IPS-NIHi11 (cell line): ENCODE results near the gene CPT1A.
"Not testable (repeated sequence)": the region's sequence is repeated elsewhere in the genome, so short reads cannot be mapped to it uniquely, and the experiment has no call there.

Experiments used
- DNase-seq: peaks from one replicate; pipeline ENCODE4 v3.0.0; 2012; ENCODE audit warnings: mixed read lengths, low spot score

CPT1A gene

DNA sequence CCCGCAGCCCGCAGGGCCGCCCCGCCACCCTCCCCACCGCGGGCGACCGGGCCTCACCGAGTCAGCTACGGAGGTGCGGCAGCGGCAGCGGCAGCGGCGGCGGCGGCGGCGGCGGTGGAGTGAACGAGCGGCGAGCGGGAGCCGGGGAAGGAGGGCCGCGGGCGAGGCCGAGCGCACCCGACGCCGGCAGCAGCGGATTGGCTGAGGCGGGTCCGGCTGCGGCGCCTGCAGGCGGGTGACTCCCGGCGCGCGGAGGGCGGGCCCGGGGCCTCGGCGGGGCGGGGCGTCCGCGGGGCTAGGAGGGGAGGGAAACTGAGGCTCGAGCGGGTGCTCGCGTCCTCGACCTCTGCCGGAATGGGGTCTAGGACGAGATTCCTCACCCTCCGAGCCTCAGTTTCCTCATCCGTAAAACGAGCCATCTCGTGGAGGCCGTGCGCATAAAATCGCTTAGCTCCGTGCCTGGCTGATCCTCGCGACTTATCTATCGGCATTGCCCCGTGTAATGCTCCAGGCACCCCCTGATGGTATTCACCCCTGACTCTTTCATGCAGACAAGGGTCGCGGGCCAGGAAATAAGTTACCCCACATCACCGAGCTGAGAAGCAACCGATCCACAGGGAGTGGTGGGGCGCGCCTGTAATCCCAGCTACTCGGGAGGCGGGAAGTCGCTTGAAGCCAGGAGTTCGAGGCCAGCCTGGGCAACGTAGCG lies at the start of gene CPT1A:
TSS of gene CPT1A (minus strand) at position 199 of the 709 bp plus-strand sequence. CDS start 26,442 bp downstream, outside the sequence.
- DNase-seq: peak; percentile 91

DNA sequence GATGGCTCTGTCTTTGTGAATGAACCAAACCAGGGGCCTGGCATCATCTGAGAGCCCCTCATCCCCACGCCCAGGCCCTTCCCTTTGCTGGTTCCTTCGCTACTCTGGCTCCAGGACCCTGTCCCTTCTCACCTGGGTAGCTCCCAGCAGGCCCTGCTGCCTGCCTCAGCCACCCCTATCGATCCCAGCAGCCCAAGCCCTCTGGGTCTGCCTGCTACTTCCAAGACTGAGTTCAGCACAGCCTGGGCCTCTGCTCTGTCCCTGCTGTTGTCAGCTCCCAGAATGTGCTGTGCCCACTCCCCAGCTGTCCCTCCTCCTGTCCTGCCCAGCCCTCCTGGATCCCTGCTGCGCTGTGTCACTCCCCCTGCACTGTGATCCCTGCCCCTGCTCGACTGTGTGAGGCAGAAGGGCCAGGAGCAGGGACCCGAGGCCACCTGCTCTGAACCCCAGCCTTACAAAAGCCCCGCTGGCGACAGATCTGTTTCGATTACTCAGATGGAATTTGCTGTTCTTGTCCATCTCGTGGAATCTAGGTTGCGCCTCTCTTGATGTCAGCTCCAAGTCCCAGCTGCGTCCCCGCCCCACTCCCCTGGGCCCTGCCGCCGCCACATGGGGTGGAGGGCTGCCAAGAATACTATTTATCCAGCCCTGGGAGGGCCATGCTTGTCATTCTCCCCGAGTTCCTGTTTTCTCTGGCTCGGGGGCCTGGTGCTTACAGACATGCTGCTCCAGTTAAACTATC lies 48.9 kb upstream of the CPT1A start:
- DNase-seq: no peak

DNA sequence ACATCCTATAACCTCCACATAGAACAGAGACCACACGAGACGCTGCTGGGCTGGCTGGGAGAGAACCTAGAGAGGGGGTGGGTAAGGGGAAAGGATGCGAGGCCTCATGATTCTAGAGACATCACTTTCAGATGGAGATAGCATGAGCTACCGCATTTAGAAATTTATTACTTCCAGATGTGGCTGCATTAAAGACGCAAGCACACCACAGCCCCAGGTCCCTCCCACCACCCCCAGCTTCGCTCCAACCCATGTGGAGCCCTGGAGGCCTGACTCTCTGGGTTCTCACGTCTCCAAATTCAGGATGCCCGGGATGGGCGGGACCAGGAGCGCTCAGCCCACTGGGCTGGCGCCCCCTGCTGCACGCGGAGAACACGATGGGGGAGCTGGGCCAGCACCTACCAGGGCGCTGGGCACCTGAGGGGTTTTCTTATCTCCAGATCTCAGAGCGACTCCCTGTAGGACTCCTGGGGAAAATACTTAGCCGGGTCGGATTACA lies 48.3 kb upstream of the CPT1A start:
- DNase-seq: peak; percentile 88

- DNase-seq: not testable (repeated sequence)
These were observed 43.1 kb upstream of the CPT1A start for GRCh38 chr11:68884827-68885226.

GRCh38 chr11:68882391-68882790 lies 40.7 kb upstream of the CPT1A start:
- no peak for DNase-seq

- DNase-seq: no peak
These were observed 39.6 kb upstream of the CPT1A start for GRCh38 chr11:68881320-68881719.

GRCh38 chr11:68880851-68881250 lies 39.1 kb upstream of the CPT1A start:
- DNase-seq: no peak

GRCh38 chr11:68878022-68878421 lies 36.3 kb upstream of the CPT1A start:
- DNase-seq: no peak

DNA sequence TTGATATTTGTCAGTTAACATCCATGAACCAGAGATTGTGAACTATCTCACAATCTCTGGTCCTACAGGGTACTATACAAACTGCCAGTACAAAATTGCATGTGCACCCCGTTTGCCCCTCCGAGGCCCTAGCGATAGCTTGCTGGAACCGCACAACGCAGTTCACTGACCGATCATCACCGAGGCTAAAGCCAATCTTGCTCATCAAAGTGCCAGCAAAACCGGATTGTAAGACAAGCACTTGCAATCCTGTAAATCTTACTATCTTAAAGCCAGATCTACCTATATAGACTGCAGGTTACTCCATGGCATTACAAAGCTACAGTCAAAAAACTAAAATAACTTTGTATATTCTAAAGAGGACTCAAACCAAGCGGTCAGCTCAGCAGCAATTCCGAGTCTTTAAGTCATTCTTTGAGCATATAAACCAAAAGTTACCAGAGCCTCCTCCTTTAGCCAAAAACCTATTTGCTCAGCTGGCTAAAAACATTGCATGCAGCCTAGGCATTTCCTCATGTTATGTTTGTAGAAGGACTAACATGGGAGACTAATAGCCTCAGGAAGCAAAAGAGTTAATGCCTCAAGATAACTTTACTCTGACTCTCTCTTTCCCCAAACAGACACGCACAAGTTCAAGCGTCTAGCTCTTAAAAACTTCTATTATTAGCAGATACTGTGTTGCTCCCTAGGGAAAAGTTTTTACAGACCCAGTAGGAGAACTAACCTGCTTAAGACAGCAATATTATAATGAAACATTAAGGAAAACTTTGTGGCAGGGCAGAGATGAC lies 30.7 kb upstream of the CPT1A start:
- DNase-seq: no peak

GRCh38 chr11:68870470-68870869 lies 28.8 kb upstream of the CPT1A start:
- DNase-seq: no peak

- no peak for DNase-seq
These were observed 26.6 kb upstream of the CPT1A start for GRCh38 chr11:68868221-68868835.

DNA sequence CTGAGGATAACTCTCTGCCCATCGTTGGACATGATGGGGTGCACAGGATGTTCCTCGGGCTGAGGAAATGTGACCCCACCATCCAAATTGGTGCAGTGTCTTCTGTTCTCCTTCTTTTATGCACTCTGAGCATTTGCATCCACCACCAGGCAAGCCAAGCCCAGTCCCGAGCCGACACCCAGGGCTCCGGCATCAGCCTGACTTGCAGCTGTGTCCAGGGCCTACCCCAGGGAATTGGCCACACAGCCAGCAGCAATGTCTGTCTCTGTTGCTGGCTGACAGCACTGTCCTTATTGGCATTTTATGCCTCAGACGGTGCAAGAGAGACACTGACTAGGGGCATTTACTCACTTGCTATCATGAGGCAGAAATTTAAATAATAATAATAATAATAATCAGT lies 25.4 kb upstream of the CPT1A start:
- no peak for DNase-seq

DNA sequence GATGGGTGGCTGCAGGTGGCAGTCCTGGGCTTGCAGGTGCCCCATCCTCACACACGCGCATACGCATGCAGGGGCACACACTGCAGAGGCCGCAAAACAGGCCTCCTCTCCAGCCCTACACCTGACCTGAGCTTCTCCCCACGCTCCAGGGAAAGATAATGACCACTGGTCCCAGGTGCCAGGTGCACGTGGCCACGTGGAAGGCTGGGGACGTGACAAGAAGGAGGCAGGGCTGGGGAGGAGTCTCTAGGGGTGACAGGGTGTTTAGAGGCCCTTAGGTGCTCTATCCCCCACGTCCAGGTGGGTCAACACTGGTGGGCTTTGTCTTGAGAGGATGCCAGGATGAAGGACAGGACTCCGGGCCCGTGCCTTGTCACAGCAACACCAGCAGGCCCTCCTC lies 23.5 kb upstream of the CPT1A start:
- no peak for DNase-seq

DNA sequence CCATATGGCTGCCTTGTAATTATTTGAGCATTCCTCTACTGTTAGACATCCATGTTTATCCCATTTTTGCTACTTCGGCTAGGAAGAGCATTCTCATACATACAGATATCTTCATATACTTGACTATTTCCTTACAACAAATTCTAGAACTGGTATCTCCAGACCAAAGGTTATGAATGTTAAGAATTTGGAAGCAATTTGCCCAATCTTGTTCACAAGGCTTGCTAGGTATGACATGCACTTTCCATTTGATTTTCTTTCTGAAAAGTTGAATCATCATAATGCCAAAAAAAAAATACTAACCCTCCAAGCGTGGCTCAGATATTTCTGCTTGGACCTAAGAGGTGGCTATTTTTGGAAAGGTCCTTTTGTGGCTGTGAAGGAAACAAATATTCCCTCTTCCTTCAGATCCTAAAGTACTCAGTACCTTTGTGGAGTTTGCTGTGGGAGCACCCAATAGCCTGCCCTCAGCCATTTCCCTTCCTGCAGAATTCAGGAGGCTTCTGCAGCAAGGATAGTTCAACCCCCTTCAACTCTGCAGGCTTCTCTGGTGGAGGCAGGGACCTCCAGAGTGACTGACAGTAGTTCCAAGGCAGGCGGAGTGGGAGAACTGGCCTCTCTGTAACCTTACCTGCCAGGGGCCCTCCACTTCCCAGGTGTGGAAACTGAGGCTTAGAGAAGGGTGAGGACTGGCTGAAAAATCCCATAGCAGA lies 22.0 kb upstream of the CPT1A start:
- DNase-seq: no peak

- no peak for DNase-seq
These were observed 20.7 kb upstream of the CPT1A start for GRCh38 chr11:68862421-68862820.

DNA sequence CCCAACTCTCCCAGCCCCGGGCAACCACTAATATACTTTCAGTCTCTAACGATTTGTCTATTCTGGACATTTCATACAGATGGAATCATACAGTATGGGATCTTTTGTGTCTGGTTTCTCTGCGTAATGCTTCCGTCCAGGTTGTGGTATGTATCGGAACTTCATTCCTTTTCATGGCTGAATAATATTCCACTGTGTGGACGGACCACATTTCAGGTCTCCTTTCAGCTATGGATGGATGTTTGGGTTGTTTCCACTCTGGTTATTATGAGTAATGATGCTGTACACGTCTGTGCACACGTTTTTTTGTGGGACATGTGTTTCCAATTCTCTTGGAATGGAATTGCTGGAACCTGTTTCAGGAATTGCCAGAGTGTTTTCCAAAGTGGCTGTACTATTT lies 17.4 kb upstream of the CPT1A start:
- DNase-seq: no peak

DNA sequence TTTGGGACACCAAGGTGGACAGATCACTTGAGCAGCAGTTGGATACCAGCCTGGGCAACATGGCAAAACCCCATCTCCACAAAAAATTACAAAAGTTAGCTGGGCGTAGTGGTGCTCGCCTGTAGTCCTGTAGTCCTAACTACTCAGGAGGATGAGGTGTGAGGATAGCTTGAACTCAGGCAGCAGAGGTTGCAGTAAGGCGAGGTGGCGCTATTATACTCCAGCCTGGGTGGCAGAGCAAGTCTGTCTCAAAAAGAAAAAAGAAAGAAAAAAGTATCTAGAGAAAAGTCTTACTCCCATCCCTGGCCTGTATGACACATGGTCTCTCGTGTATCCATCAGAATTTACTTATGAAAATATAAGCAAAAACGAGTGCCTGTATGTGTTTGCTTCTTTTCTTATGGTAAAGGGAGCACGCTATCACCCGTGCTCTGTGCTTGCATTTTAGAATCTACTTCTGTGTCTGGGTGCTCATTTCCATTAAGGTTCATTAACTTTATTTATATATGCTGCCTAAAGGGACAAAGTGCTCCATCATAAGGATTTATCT lies 15.4 kb upstream of the CPT1A start:
- DNase-seq: no peak

DNA sequence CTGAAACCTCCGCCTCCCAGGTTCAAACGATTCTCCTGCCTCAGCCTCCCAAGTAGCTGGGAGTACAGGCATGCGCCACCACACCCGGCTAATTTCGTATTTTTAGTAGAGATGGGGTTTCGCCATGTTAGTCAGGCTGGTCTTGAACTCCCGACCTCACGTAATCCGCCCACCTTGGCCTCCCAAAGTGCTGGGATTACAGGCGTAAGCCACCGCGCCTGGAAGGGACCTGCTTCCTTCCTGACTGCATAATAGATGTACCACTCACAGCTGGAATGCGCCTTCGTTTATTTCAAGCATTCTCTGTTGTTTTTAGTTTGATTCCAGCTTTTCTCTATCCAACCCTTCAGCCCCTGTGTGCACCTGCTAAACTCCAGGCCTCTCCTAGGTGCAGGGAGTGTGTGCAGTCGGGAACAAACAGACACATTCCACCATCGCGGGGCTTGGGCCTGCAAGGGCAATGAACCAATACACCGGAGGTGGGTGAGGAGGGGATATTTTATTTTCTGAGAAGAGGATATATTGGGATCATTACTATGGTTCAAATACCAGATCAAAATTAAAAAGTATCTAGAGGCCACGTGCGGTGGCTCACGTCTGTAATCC lies 14.8 kb upstream of the CPT1A start:
- DNase-seq: not testable (repeated sequence)

DNA sequence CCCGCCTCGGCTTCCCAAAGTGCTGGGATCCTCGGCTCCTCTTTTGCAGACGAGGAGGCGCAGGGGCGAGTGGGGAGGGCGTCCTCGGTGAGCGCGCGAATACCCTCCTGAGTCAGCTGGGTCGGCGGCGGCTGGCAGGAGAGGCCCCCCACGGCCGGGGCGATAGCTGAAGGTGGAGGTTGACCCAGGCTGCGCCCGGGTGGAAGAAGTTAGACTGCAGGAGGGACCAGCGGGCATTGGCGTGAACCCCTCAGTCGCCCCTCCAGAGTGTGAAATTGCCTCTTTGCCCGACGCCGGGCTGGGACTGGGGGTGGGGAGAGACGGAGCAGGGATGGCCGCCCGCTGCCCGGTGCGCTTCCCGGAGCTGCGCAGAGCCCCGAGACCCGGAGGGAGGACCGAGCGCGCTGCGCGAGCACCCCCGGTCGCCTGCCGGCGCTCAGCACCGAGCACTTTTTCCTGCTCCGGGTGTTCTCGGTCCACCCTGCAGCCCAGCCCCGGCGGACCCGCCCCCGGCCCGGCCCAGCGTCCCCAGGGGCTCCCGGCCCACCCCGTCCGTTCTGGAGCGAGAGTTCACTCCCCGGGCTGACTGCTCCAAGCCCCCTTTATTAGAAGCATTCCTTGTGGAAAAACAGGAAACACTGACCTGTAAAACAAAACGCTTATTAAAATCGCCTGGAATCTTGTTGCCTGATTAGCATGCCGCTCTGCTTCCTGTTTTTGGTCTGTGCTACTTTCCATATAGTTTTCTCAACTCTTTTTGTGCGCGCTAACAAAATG lies 13.7 kb upstream of the CPT1A start:
- peak; percentile 85 for DNase-seq
